K562 (cell line): ENCODE measurements around the gene RGMB. TPM values are rescaled to one million over a fixed set of nuclear protein-coding genes. Genes with fewer than 3 reads are reported as not detected.

Experiments
- ATAC-seq: fragments of 200-7000 bp; cut with Tn5 transposase; 3 replicates; pipeline ENCODE4 v1.9.1; 2020; ENCODE audit warnings: moderate library complexity
- BruUV-seq: library from RNA; stranded (reverse); fragments of 400-500 nt; replicated peaks from 2 replicates; lab custom pipeline; 2021; lab: Mats Ljungman, UMichigan
- CTCF ChIA-PET: fragments of 300-600 bp; formaldehyde crosslinking; extraction: SDS; loops from one replicate; lab custom pipeline; 2021; ENCODE audit warnings: low intra/inter-chr PET ratio; lab: Yijun Ruan, JAX
- POLR2A ChIA-PET: fragments of 300-600, 350-650 bp; sonication (Branson Sonifier 250); formaldehyde crosslinking; extraction: SDS; loops from one replicate; lab custom pipeline; 2021; ENCODE audit warnings: antibody characterized with exemption, inconsistent platforms; lab: Yijun Ruan, JAX
- DNase-seq, 4 experiments: peaks; one replicate each; pipeline versions ENCODE4 v3.0.0 to v3.0.0-alpha.2; 2011 to 2018; ENCODE audit warnings: low spot score in 3 of 4, mixed read lengths in 3 of 4; ENCODE audit errors: extremely low read depth in 1 of 4
- FAIRE-seq: peaks from 2 replicates; lab custom pipeline; 2011; peaks lifted over from hg19 to GRCh38; lab: Jason Lieb, UNC
- H2AFZ ChIP-seq: 2 replicates; pipeline ENCODE4 v1.6.0; 2011; ENCODE audit warnings: low read depth, low read length, control low read depth, inconsistent platforms
- H3K27ac ChIP-seq: fragments of 200-600 bp; 3 replicates; pipeline ENCODE4 v1.8.0; 2011; ENCODE audit warnings: low read depth, mild to moderate bottlenecking, control low read depth, inconsistent platforms, low read length, moderate library complexity, mixed read lengths; ENCODE audit errors: extremely low read depth
- H3K27me3 ChIP-seq, 2 experiments: fragments of 300-600 bp in 1 of 2; 2 replicates in 1 of 2; 3 replicates in 1 of 2; pipeline versions ENCODE4 v1.6.0 to v1.8.0; 2011; ENCODE audit warnings: inconsistent platforms in 2 of 2, low read length in 2 of 2, mild to moderate bottlenecking in 1 of 2, mixed read lengths in 1 of 2, moderate library complexity in 1 of 2; ENCODE audit not compliant: control insufficient read depth in 2 of 2, insufficient read depth in 2 of 2
- H3K36me3 ChIP-seq: fragments of 300-600 bp; 3 replicates; pipeline ENCODE4 v1.8.0; 2011; ENCODE audit warnings: mild to moderate bottlenecking, low read length, inconsistent platforms; ENCODE audit not compliant: control insufficient read depth, insufficient read depth
- H3K4me1 ChIP-seq, 2 experiments: fragments of 200-600 bp in 1 of 2; replicated peaks in 1 of 2; 2 replicates in 1 of 2; 3 replicates in 1 of 2; pipeline versions ENCODE4 v1.5.1 to v1.8.0; 2011; ENCODE audit warnings: inconsistent platforms in 2 of 2, low read length in 2 of 2, mild to moderate bottlenecking in 1 of 2, mixed read lengths in 1 of 2, moderate library complexity in 1 of 2; ENCODE audit not compliant: control insufficient read depth in 2 of 2, insufficient read depth in 2 of 2
- H3K4me2 ChIP-seq: 2 replicates; pipeline ENCODE4 v1.6.1; 2011; ENCODE audit warnings: low read length, control low read depth, inconsistent platforms, mixed read lengths; ENCODE audit not compliant: insufficient read depth
- H3K4me3 ChIP-seq: fragments of 200-600 bp; sonication (generic), shearing (Covaris generic); 2 replicates; pipeline ENCODE4 v1.5.1; 2016; ENCODE audit warnings: control low read depth, inconsistent platforms
- H3K79me2 ChIP-seq: fragments of 200-600 bp; 3 replicates; pipeline ENCODE4 v1.8.0; 2011; ENCODE audit warnings: low read length, inconsistent platforms; ENCODE audit not compliant: control insufficient read depth, insufficient read depth
- H3K9ac ChIP-seq, 2 experiments: 2 replicates each; pipeline versions ENCODE4 v1.6.0 to v1.6.1; 2011; ENCODE audit warnings: low read depth in 2 of 2, low read length in 2 of 2, control low read depth in 1 of 2, inconsistent platforms in 1 of 2, mild to moderate bottlenecking in 1 of 2, mixed read lengths in 1 of 2; ENCODE audit not compliant: insufficient read depth in 1 of 2
- H3K9me1 ChIP-seq: one replicate; pipeline ENCODE4 v1.6.0; 2011; ENCODE audit warnings: inconsistent platforms, mild to moderate bottlenecking, low read length, moderate library complexity; ENCODE audit not compliant: control insufficient read depth, insufficient read depth
- H3K9me3 ChIP-seq: replicated peaks from 2 replicates; pipeline ENCODE4 v1.5.1; 2011; ENCODE audit warnings: low read depth, low read length, inconsistent platforms; ENCODE audit not compliant: control insufficient read depth, insufficient read depth
- H4K20me1 ChIP-seq: replicated peaks from 2 replicates; pipeline ENCODE4 v1.6.1; 2011; ENCODE audit warnings: low read length, inconsistent platforms, mixed read lengths; ENCODE audit not compliant: control insufficient read depth, insufficient read depth
- HMG20A ChIP-seq: fragments of 450-650 bp; formaldehyde crosslinking; conservative IDR thresholded peaks from 2 replicates; pipeline ENCODE4 v1.4.0; 2020; ENCODE audit warnings: mild to moderate bottlenecking, mixed read lengths
- HNRNPL ChIP-seq: fragments of 200-400 bp; formaldehyde crosslinking; IDR thresholded peaks from 2 replicates; pipeline ENCODE4 v1.6.1; 2017; ENCODE audit warnings: low read depth, mild to moderate bottlenecking, low read length
- JUN ChIP-seq, 2 experiments: sonication (generic) in 1 of 2; formaldehyde crosslinking in 1 of 2; IDR thresholded peaks; 2 replicates each; pipeline versions ENCODE4 v1.6.1 to v1.8.0; 2012 to 2022; ENCODE audit warnings: borderline replicate concordance in 2 of 2, mild to moderate bottlenecking in 2 of 2, improper control_type of control experiment in 1 of 2, low read depth in 1 of 2, low read length in 1 of 2, missing genetic modification reagents in 1 of 2
- MTA2 ChIP-seq: fragments of 450-650 bp; IDR thresholded peaks from 2 replicates; pipeline ENCODE4 v1.6.1; 2016; ENCODE audit warnings: low read depth
- NFIX ChIP-seq: fragments of 250-450 bp; sonication (Bioruptor Pico); IDR thresholded peaks from 2 replicates; pipeline ENCODE4 v1.4.0; 2020; ENCODE audit warnings: low read depth, mild to moderate bottlenecking, moderate library complexity
- RAD51 ChIP-seq: fragments of 450-650 bp; IDR thresholded peaks from 2 replicates; pipeline ENCODE4 v1.7.1; 2016; ENCODE audit warnings: low read depth, mild to moderate bottlenecking, borderline replicate concordance
- SLC30A9 ChIP-seq: fragments of 250-450 bp; sonication (Bioruptor Pico); IDR thresholded peaks from 2 replicates; pipeline ENCODE4 v1.8.0; 2022; ENCODE audit warnings: mild to moderate bottlenecking, moderate library complexity
- SMARCA4 ChIP-seq: fragments of 450-650 bp; IDR thresholded peaks from 2 replicates; pipeline ENCODE4 v1.6.1; 2016
- SMC3 ChIP-seq: conservative IDR thresholded peaks from 2 replicates; pipeline ENCODE4 v1.6.1; 2011; ENCODE audit warnings: low read depth, low read length, improper control_type of control experiment; ENCODE audit not compliant: insufficient read depth
- STAT6 ChIP-seq: sonication (generic); formaldehyde crosslinking; IDR thresholded peaks from 2 replicates; pipeline ENCODE4 v1.8.1; 2023; ENCODE audit warnings: mild to moderate bottlenecking, missing genetic modification reagents
- ZNF197 ChIP-seq: fragments of 200-800 bp; sonication (Bioruptor generic); IDR thresholded peaks from 2 replicates; pipeline ENCODE4 v1.6.1; 2016; ENCODE audit warnings: low read depth, missing genetic modification characterization, missing compliant biosample characterization
- ZNF764 ChIP-seq: fragments of 250-450 bp; sonication (Bioruptor Pico); IDR thresholded peaks from 2 replicates; pipeline ENCODE4 v1.4.0; 2020; ENCODE audit warnings: low read depth, mild to moderate bottlenecking, moderate library complexity
- WGBS: fragments of 100-300 bp; shearing (Covaris generic); methylation state at CpG from one replicate; pipeline ENCODE4 v1.1.6; 2016; ENCODE audit warnings: low coverage, mixed read lengths; ENCODE audit not compliant: insufficient coverage; ENCODE audit errors: missing lambda C conversion rate; 5-methylcytosine and 5-hydroxymethylcytosine counted together
- in situ Hi-C: fragments of 300-500 bp; cut with MboI; formaldehyde crosslinking; loops from 4 replicates; pipeline ENCODE4 v1.15.0; 2018; ENCODE audit warnings: inconsistent platforms, mixed read lengths
- intact Hi-C: fragments of 100-400 bp; cut with micrococcal nuclease; formaldehyde crosslinking; loops from 2 replicates; pipeline ENCODE4 v1.14.2; 2022
- polyA plus RNA-seq, 8 experiments: library from polyadenylated mRNA; depleted of rRNA in 4 of 8; stranded (reverse) in 5 of 8; unstranded in 3 of 8; fragments of >200 nt; fragmentation: Nextera tagmentation in 2 of 8; fragmentation: Illumina TruSeq in 1 of 8; extraction: Ambion mirVana in 2 of 8; extraction: Trizol in 1 of 8; gene quantifications; 2 replicates each; pipeline versions ENCODE4 v1.2.1 to v1.2.3, GENCODE V29; 2011 to 2014; ENCODE audit warnings: inconsistent platforms in 1 of 8, missing spikeins in 1 of 8
- total RNA-seq, 7 experiments: library from RNA; depleted of rRNA in 6 of 7; stranded (reverse); fragments of >200 nt in 6 of 7; fragmentation: Illumina TruSeq in 2 of 7; extraction: Trizol in 2 of 7; gene quantifications; 2 replicates each; pipeline versions ENCODE4 v1.2.1 to v1.2.3, GENCODE V29; 2011 to 2021; ENCODE audit warnings: low replicate concordance in 1 of 7

Gene RGMB
- total and polyA plus RNA-seq, 9 of the 15 experiments (the other 6 are each of a cell fraction or from before 2014, with no cell fraction given) = 0.03 to 0.38 TPM; not detected in 7

GRCh38 chr5:98791001-98791519 is 17.6 kb downstream of the RGMB start:
- Histone ChIP-seq H3K36me3 (no peaks in the 10 kb centered on the region), H3K9ac (no peak overlapping the region), H3K4me3 (no peak overlapping the region), H4K20me1 (no peaks in the 10 kb centered on the region), H3K9me3 (no peaks in the 10 kb centered on the region), H2AFZ (no peak overlapping the region), H3K4me2 (no peak overlapping the region), H3K79me2 (no peaks in the 10 kb centered on the region), H3K27ac (no peak overlapping the region), H3K9me1 (no peaks in the 10 kb centered on the region), H3K27me3 (peaks cover 0 to 6% of the 10 kb centered on the region in 2 experiments; a peak in 3 of 5 replicates), H3K4me1 (0 out of 5 replicates have a peak, but pooled peaks cover 0 to 3% of the 10 kb centered on the region in 2 experiments)
- POLR2A ChIA-PET = interaction anchor here (0.6 kb wide), 1 partner anchor 270 kb away, joined by 4 read pairs; no protein-coding TSS in a partner anchor
- TF ChIP-seq ZNF197 (CRISPR knock-in tag) (no peak), HNRNPL (no peak), RAD51 (no peak), STAT6 (CRISPR knock-in tag) (no peak), JUN (IDR thresholded peaks at IDR 0.05; ENCODE audit: borderline replicate concordance, low read depth, low read length) (no peak), JUN (CRISPR knock-in tag; IDR thresholded peaks at IDR 0.05; ENCODE audit: borderline replicate concordance) (no peak), MTA2 (no peak), SMARCA4 (no peak), NFIX (no peak), SMC3 (no peak), SLC30A9 (CRISPR knock-in tag) (no peak), ZNF764 (CRISPR knock-in tag) (no peak), HMG20A (CRISPR knock-in tag) (no peak)
- ATAC-seq (no peak), DNase-seq (no peak), FAIRE-seq (no peak)
- WGBS = 2% methylated on average over 7 of the region's 7 CpGs
- CTCF ChIA-PET = no interaction called here
- intact Hi-C loops = loop anchor here (10.0 kb wide), 1 partner anchor 1556 kb away; no protein-coding TSS in a partner anchor
- BruUV-seq = no TSS peak
- in situ Hi-C loops = no loop called here
